T-cell (primary cell): ENCODE data around the gene SAMD14. TPM values are rescaled to one million over a fixed set of nuclear protein-coding genes. Genes with fewer than 3 reads are reported as not detected.
"Not testable (repeated sequence)": the region's sequence is repeated elsewhere in the genome, so short reads cannot be mapped to it uniquely, and the experiment has no call there.

ENCODE experiments used
- ATAC-seq, 4 experiments: fragments of 200-7000 bp in 3 of 4; fragments of 150-1000 bp in 1 of 4; cut with Tn5 transposase; replicated peaks in 1 of 4; 1 replicate in 3 of 4; 2 replicates in 1 of 4; pipeline ENCODE4 v1.10.0; 2021; ENCODE audit warnings: moderate library complexity in 3 of 4, mild to moderate bottlenecking in 2 of 4, moderate number of reproducible peaks in 1 of 4
- CTCF ChIA-PET, 2 donors: fragments of 300-600 bp; sonication (Branson Sonifier 250); formaldehyde crosslinking; loops; one replicate each; lab custom pipeline; 2022; ENCODE audit warnings: antibody characterized with exemption in 2 of 2; lab: Charles Lee
- POLR2A ChIA-PET, 2 donors: fragments of 300-600 bp; sonication (Branson Sonifier 250); formaldehyde crosslinking; loops; one replicate each; lab custom pipeline; 2022; ENCODE audit warnings: antibody characterized with exemption in 2 of 2; lab: Charles Lee
- DNase-seq, 35 experiments: peaks; one replicate each; pipeline versions ENCODE4 v3.0.0 to v3.0.0-alpha.2; 2013 to 2023
- H3K27ac ChIP-seq: one replicate; pipeline ENCODE4 v1.5.1; 2013; ENCODE audit warnings: low read length
- H3K27me3 ChIP-seq, 2 experiments: replicated peaks in 1 of 2; 1 replicate in 1 of 2; 2 replicates in 1 of 2; pipeline versions ENCODE4 v1.6.1 to v1.7.0; 2013; ENCODE audit warnings: low read length in 1 of 2, mixed read lengths in 1 of 2; ENCODE audit not compliant: control insufficient read depth in 2 of 2, insufficient read depth in 2 of 2; ENCODE audit errors: extremely low read depth in 1 of 2
- H3K36me3 ChIP-seq, 2 donors: 1 replicate in 1 of 2; 2 replicates in 1 of 2; pipeline versions ENCODE4 v1.6.1 to v1.7.0; 2013; ENCODE audit warnings: low read length in 1 of 2; ENCODE audit not compliant: control insufficient read depth in 2 of 2, insufficient read depth in 1 of 2; ENCODE audit errors: extremely low read depth in 1 of 2
- H3K4me1 ChIP-seq, 2 experiments: 1 replicate in 1 of 2; 2 replicates in 1 of 2; pipeline versions ENCODE4 v1.6.1 to v1.7.0; 2013; ENCODE audit warnings: low read length in 2 of 2, mixed read lengths in 1 of 2; ENCODE audit not compliant: insufficient read depth in 2 of 2, control insufficient read depth in 1 of 2; ENCODE audit errors: extremely low read depth in 1 of 2
- H3K4me3 ChIP-seq, 2 donors: 1 replicate in 1 of 2; 2 replicates in 1 of 2; pipeline versions ENCODE4 v1.5.1 to v1.7.0; 2013; ENCODE audit warnings: mild to moderate bottlenecking in 2 of 2, low read length in 1 of 2, moderate library complexity in 1 of 2; ENCODE audit not compliant: control insufficient read depth in 1 of 2; ENCODE audit errors: extremely low read depth in 1 of 2
- H3K9me3 ChIP-seq: 2 replicates; pipeline ENCODE4 v1.7.0; 2013
- H3K27ac Mint-ChIP-seq, 2 donors: one replicate each; pipeline ENCODE4 v1.8.0; 2020 to 2021; ENCODE audit warnings: mild to moderate bottlenecking in 2 of 2, mixed read lengths in 2 of 2
- H3K27me3 Mint-ChIP-seq, 2 donors: one replicate each; pipeline ENCODE4 v1.8.0; 2021 to 2022; ENCODE audit warnings: mixed read lengths in 2 of 2
- H3K36me3 Mint-ChIP-seq: one replicate; pipeline ENCODE4 v1.8.0; 2021; ENCODE audit warnings: mixed read lengths
- H3K4me1 Mint-ChIP-seq, 3 donors: one replicate each; pipeline ENCODE4 v1.8.0; 2020 to 2022; ENCODE audit warnings: mixed read lengths in 3 of 3, mild to moderate bottlenecking in 1 of 3
- H3K4me3 Mint-ChIP-seq, 3 donors: one replicate each; pipeline ENCODE4 v1.8.0; 2020 to 2022; ENCODE audit warnings: mild to moderate bottlenecking in 3 of 3, mixed read lengths in 3 of 3, moderate library complexity in 3 of 3
- H3K9me3 Mint-ChIP-seq, 3 donors: one replicate each; pipeline ENCODE4 v1.8.0; 2020 to 2022; ENCODE audit warnings: mixed read lengths in 3 of 3
- WGBS: methylation state at CpG from one replicate; pipeline ENCODE4 v1.1.5; 2013; ENCODE audit warnings: missing lambda C conversion rate; ENCODE audit not compliant: insufficient coverage; 5-methylcytosine and 5-hydroxymethylcytosine counted together
- total RNA-seq, 35 experiments: library from RNA in 6 of 35; stranded (reverse) in 6 of 35; fragments of 120-200 nt in 1 of 35; gene quantifications; one replicate each; pipeline versions ENCODE4 v1.2.1 to v1.2.4 and lab custom pipeline; 2013 to 2026

Gene SAMD14
- total RNA-seq, 5 donors from 2014 or later (not counting 1 experiment from before 2014, with no cell fraction given), result 0.23 to 0.70 (median 0.35) TPM

GRCh38 chr17:50063561-50064252 is 66.3 kb downstream of the SAMD14 start:
- Histone ChIP-seq H3K4me1 (no peaks in the 10 kb centered on the region), H3K27ac (no peak overlapping the region), H3K36me3 (peaks cover 0 to 3% of the 10 kb centered on the region in 2 donors), H3K27me3 (peaks cover 0 to 8% of the 10 kb centered on the region in 2 experiments), H3K9me3 (no peaks in the 10 kb centered on the region), H3K4me3 (no peak overlapping the region)
- H3K27ac Mint-ChIP-seq, result no peak overlapping the region
- ATAC-seq, result no peak
- peaks cover 0 to 5% (median 0%) of the 10 kb centered on the region in 3 donors for H3K4me1 Mint-ChIP-seq
- H3K27me3 Mint-ChIP-seq, result peaks cover 0 to under 1% of the 10 kb centered on the region in 2 donors
- ChIA-PET CTCF (interaction anchor here in 1 of 2 donors (0.5 kb wide), 1 partner anchor 136 kb away, joined by 4 read pairs; no protein-coding TSS in a partner anchor), POLR2A (no interaction called here)
- H3K9me3 Mint-ChIP-seq, result no peaks in the 10 kb centered on the region
- peaks cover 10% of the 10 kb centered on the region for H3K36me3 Mint-ChIP-seq
- WGBS, result 100% methylated on average over 4 of the region's 8 CpGs
- H3K4me3 Mint-ChIP-seq, result no peak overlapping the region
- DNase-seq, result no peak

GRCh38 chr17:50062293-50063243 is 67.4 kb downstream of the SAMD14 start:
- H3K9me3 ChIP-seq, result no peaks in the 10 kb centered on the region
- POLR2A ChIA-PET, result no interaction called here
- 80% methylated on average over 9 of the region's 10 CpGs for WGBS
- H3K27me3 ChIP-seq, result peaks cover 0 to 13% of the 10 kb centered on the region in 2 experiments
- H3K4me3 ChIP-seq, result no peak overlapping the region
- Mint-ChIP-seq H3K9me3 (no peaks in the 10 kb centered on the region), H3K4me1 (peaks cover 3 to 10% (median 8%) of the 10 kb centered on the region in 3 donors), H3K36me3 (peaks cover 8% of the 10 kb centered on the region), H3K27me3 (peaks cover 0 to 3% of the 10 kb centered on the region in 2 donors), H3K27ac (no peak overlapping the region), H3K4me3 (no peak overlapping the region)
- DNase-seq (no peak), ATAC-seq (no peak)
- no peaks in the 10 kb centered on the region for H3K36me3 ChIP-seq
- H3K27ac ChIP-seq, result no peak overlapping the region
- CTCF ChIA-PET, result no interaction called here
- H3K4me1 ChIP-seq, result peaks cover 0 to under 1% of the 10 kb centered on the region in 2 experiments

- H3K4me3 ChIP-seq, DNase-seq, POLR2A ChIA-PET, H3K9me3 Mint-ChIP-seq, H3K27ac ChIP-seq, CTCF ChIA-PET, H3K9me3 ChIP-seq, H3K36me3 Mint-ChIP-seq, H3K27me3 Mint-ChIP-seq, H3K4me3 Mint-ChIP-seq, H3K36me3 ChIP-seq, ATAC-seq, H3K4me1 ChIP-seq, H3K27ac Mint-ChIP-seq: not testable (repeated sequence)
- 100% methylated on average over 3 of the region's 10 CpGs for WGBS
- peaks cover 10 to 19% (median 15%) of the 10 kb centered on the region in 3 donors for H3K4me1 Mint-ChIP-seq
- H3K27me3 ChIP-seq, result peaks cover 0 to 16% of the 10 kb centered on the region in 2 experiments
Measured at GRCh38 chr17:50061713-50062045, 68.3 kb downstream of the SAMD14 start.

- 95% methylated on average over 4 of the region's 9 CpGs for WGBS
- Histone ChIP-seq H3K36me3 (no peaks in the 10 kb centered on the region), H3K9me3 (no peaks in the 10 kb centered on the region), H3K4me1 (peaks cover 4 to 13% of the 10 kb centered on the region in 2 experiments), H3K27me3 (peaks cover 0 to 19% of the 10 kb centered on the region in 2 experiments), H3K27ac (no peak overlapping the region), H3K4me3 (no peak overlapping the region)
- Mint-ChIP-seq H3K36me3 (peaks cover 8% of the 10 kb centered on the region), H3K27me3 (peaks cover 0 to 3% of the 10 kb centered on the region in 2 donors), H3K9me3 (no peaks in the 10 kb centered on the region), H3K27ac (no peak overlapping the region), H3K4me1 (peaks cover 10 to 21% (median 18%) of the 10 kb centered on the region in 3 donors), H3K4me3 (no peak overlapping the region)
- POLR2A ChIA-PET, result no interaction called here
- no peak for DNase-seq
- ATAC-seq, result no peak
- CTCF ChIA-PET, result no interaction called here
Measured at GRCh38 chr17:50060951-50061712, 68.8 kb downstream of the SAMD14 start.

Other genes starting within 250 kb of the SAMD14 start
- gene DLX4, start 161.0 kb downstream of the SAMD14 start, total RNA-seq, result 1 to 10 TPM in 1 of 5 donors, under 1 TPM in 4; 0.30 to 1.2 (median 0.79) TPM
- gene DLX3, start 134.9 kb downstream of the SAMD14 start, total RNA-seq, result not detected
- 10 to 100 TPM in 3 of 5 donors, 1 to 10 TPM in 2; 8.5 to 20.0 (median 14.8) TPM for gene ITGA3, start 74.0 kb downstream of the SAMD14 start, total RNA-seq
- gene PDK2, start 34.8 kb downstream of the SAMD14 start, total RNA-seq, result 10 to 100 TPM; 18.8 to 37.2 (median 30.0) TPM
- gene PPP1R9B, start 20.5 kb upstream of the SAMD14 start, total RNA-seq, result 10 to 100 TPM; 69.5 to 95.9 (median 91.3) TPM
- gene SGCA, start 35.8 kb upstream of the SAMD14 start, total RNA-seq, result under 1 TPM in 1 of 5 donors, not detected in 4; 0.33 TPM
- gene COL1A1, start 71.5 kb upstream of the SAMD14 start, total RNA-seq, result 10 to 100 TPM in 2 of 5 donors, 1 to 10 TPM in 3; 4.1 to 21.0 (median 6.6) TPM
- gene TMEM92, start 144.3 kb upstream of the SAMD14 start, total RNA-seq, result not detected
- 10 to 100 TPM; 20.4 to 44.4 (median 40.8) TPM for gene XYLT2, start 216.0 kb upstream of the SAMD14 start, total RNA-seq
- gene MRPL27, start 243.0 kb upstream of the SAMD14 start, total RNA-seq, result 10 to 100 TPM; 26.0 to 35.0 (median 31.2) TPM
- gene EME1, start 243.1 kb upstream of the SAMD14 start, total RNA-seq, result 1 to 10 TPM in 4 of 5 donors, under 1 TPM in 1; 0.75 to 2.1 (median 1.4) TPM